Neural crest cell (in vitro differentiated cells): ENCODE measurements around the gene FBXW5. TPM values are rescaled to one million over a fixed set of nuclear protein-coding genes. Genes with fewer than 3 reads are reported as not detected.

Experiments
- DNase-seq: peaks from one replicate; pipeline ENCODE4 v3.0.0; 2021; ENCODE audit warnings: low read depth, mixed read lengths, low spot score
- H3K27ac Mint-ChIP-seq: one replicate; pipeline ENCODE4 v1.8.0; 2021; ENCODE audit warnings: mild to moderate bottlenecking, mixed read lengths; ENCODE audit not compliant: unreplicated experiment
- H3K27me3 Mint-ChIP-seq: 2 replicates; pipeline ENCODE4 v1.8.0; 2021; ENCODE audit warnings: low read depth, mild to moderate bottlenecking, mixed read lengths
- H3K36me3 Mint-ChIP-seq: 2 replicates; pipeline ENCODE4 v1.8.0; 2021; ENCODE audit warnings: low read depth, mild to moderate bottlenecking, mixed read lengths
- H3K4me1 Mint-ChIP-seq: 2 replicates; pipeline ENCODE4 v1.8.0; 2021; ENCODE audit warnings: mixed read lengths
- H3K4me3 Mint-ChIP-seq: one replicate; pipeline ENCODE4 v1.8.0; 2021; ENCODE audit warnings: mild to moderate bottlenecking, mixed read lengths
- H3K9me3 Mint-ChIP-seq: 2 replicates; pipeline ENCODE4 v1.8.0; 2021; ENCODE audit warnings: mixed read lengths
- CTCF ChIP-seq: fragments of 200-600 bp; sonication (generic); conservative IDR thresholded peaks from 2 replicates; pipeline ENCODE4 v1.5.0; 2021; ENCODE audit warnings: antibody characterized with exemption, mild to moderate bottlenecking
- total RNA-seq: library from RNA; stranded (reverse); gene quantifications from 2 replicates; pipeline ENCODE4 v1.2.1, GENCODE V29; 2021

Gene FBXW5
- total RNA-seq, 1 donor from 2014 or later: 81.2 TPM

DNA sequence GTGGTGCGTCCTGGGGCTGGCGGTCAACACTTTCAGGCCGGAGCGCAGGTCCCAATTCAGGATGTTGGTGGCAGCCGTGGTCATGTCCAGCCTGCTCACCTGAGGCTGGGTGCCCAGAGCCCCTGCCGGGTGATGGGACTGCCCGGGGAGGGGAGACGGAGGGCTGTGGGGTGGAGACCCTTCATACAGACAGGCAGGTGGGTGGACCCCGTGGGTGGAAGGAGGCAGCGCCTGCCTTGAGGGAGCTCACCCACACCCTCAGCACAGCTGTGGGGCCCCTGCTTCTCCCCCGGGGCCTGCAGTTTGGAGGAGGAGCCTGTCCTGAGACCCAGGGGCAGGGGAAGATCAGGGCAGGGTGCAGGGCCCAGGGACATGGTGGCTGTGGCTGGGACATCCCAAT is 25.8 kb upstream of the FBXW5 start:
- H3K4me3 Mint-ChIP-seq: no peak overlapping the region
- no peak for TF ChIP-seq CTCF
- peaks cover 11% of the 10 kb centered on the region for H3K4me1 Mint-ChIP-seq
- no peaks in the 10 kb centered on the region for H3K36me3 Mint-ChIP-seq
- no peaks in the 10 kb centered on the region for H3K27me3 Mint-ChIP-seq
- DNase-seq: no peak
- H3K9me3 Mint-ChIP-seq: no peaks in the 10 kb centered on the region
- no peak overlapping the region for H3K27ac Mint-ChIP-seq

- no peaks in the 10 kb centered on the region for H3K27me3 Mint-ChIP-seq
- peaks cover 11% of the 10 kb centered on the region for H3K4me1 Mint-ChIP-seq
- no peak for DNase-seq
- H3K27ac Mint-ChIP-seq: no peak overlapping the region
- H3K4me3 Mint-ChIP-seq: no peak overlapping the region
- H3K9me3 Mint-ChIP-seq: no peaks in the 10 kb centered on the region
- no peak for TF ChIP-seq CTCF
- H3K36me3 Mint-ChIP-seq: no peaks in the 10 kb centered on the region
Observed at GRCh38 chr9:136969774-136970173, 25.2 kb upstream of the FBXW5 start.

DNA sequence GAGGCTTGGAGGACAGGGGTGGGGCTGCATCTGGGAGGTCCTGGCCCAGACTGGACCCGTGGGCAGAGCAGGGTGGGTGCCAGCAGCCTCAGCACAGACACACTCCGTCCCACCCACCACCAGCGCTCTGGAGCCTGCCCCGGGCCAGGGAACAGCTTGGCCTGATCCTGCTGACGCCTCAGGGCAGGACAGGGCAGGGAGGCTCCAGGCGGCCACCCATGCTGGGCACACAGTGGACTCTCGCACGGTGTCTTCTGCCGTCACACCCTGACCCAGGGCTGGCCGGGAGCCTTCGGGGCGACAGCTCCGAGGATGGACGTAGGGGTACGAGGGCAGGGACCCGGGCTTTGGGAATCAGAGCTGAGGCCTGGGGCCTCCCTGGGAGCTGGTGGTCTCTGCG is 24.6 kb upstream of the FBXW5 start:
- no peaks in the 10 kb centered on the region for H3K36me3 Mint-ChIP-seq
- no peak overlapping the region for H3K27ac Mint-ChIP-seq
- H3K27me3 Mint-ChIP-seq: no peaks in the 10 kb centered on the region
- H3K9me3 Mint-ChIP-seq: no peaks in the 10 kb centered on the region
- H3K4me1 Mint-ChIP-seq: peaks cover 11% of the 10 kb centered on the region
- TF ChIP-seq CTCF: no peak
- DNase-seq: no peak
- H3K4me3 Mint-ChIP-seq: no peak overlapping the region

DNA sequence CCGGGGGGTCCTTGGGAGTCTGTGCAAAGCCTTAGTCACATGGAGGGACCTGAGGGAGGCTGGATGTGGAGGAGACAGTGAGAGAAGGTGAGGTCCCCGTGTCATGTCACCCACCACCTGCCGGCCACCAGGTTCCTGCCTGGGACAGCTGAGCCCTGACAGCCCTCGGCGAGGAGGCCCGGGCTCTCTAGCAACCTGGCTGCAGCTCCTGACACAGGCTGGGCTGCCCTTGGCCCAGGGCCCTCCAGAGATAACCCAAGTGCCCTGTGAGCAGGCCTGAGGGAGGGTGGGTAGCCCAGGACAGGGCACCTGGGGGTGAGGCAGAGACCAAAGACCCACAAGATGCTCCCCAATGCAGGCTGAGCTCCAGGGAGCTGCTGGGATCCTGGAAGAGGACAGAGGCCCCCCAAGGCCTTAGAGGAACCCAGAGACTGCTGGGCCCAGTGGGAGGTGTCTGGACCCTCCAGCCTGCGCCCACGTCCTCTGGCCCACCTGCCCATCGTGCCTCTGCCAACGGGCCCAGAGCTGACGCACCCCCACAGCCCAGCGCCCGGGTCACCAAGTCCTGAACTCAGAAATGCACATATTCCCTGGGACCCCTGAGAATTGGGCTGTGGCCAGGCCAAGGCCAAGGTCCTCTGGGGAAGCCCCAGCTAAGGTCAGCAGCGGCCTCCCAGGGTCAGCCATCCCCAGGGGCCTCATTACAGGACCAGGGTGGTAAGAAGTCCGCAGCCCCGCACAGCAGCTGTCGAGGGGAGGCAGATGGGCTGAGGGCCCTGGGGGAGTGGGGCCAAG is 24.0 kb upstream of the FBXW5 start:
- Mint-ChIP-seq H3K36me3 (no peaks in the 10 kb centered on the region), H3K27me3 (no peaks in the 10 kb centered on the region), H3K9me3 (no peaks in the 10 kb centered on the region), H3K4me1 (peaks cover 11% of the 10 kb centered on the region), H3K27ac (peak overlapping the region; percentile 27), H3K4me3 (no peak overlapping the region)
- no peak for DNase-seq
- TF ChIP-seq CTCF: no peak

DNA sequence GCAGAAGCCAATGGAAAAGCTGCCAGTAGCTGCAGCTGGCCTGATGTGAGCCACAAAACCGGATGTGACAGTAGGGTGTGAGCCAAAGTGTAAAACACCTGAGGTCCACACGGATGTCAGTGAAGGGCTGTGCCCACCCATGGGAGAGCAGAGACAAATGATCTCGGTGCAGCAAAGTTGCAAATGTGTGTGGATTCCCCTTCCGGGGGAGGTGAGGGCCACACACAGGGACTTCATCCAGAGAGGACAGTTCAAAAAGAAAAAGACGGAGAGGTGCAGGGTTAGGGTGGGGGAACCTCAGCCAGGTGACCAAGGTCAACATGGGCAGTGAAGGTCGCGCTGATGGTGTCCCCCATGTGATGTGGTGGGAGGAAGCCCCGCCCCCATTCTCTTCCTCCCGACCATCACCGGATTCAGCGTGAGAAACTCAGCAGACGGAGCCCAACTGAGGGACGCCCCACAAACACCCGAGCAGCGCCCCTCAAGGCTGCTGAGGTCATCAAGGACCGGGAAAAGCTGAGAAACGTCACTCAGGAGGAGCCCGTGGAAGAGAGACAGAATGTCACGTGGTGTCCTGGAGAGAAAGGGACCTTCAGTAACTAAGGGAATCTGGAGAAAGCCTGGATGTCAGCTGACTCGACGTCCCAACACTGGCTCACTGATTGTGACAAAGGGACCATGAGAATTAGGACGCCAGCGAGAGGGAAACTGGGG is 21.4 kb upstream of the FBXW5 start:
- H3K27me3 Mint-ChIP-seq: no peaks in the 10 kb centered on the region
- no peak for TF ChIP-seq CTCF
- H3K4me1 Mint-ChIP-seq: peaks cover 16% of the 10 kb centered on the region
- H3K36me3 Mint-ChIP-seq: no peaks in the 10 kb centered on the region
- no peak for DNase-seq
- H3K9me3 Mint-ChIP-seq: no peaks in the 10 kb centered on the region
- H3K27ac Mint-ChIP-seq: peak overlapping the region; percentile 91
- H3K4me3 Mint-ChIP-seq: no peak overlapping the region
